Stimulated activated CD4-positive, alpha-beta T cell treated with anti-CD3 and anti-CD28 coated beads, Interleukin-4, amount 100 ng/mL, for 4 hours (primary cell): ENCODE results near the gene REPIN1.

ENCODE experiments used
- DNase-seq, 2 experiments: peaks; one replicate each; pipeline ENCODE4 v3.0.0-alpha.2; 2020

The REPIN1 gene

GRCh38 chr7:150397346-150398107, 28.9 kb downstream of the REPIN1 start:
- no peak for DNase-seq

GRCh38 chr7:150398108-150398964, 29.7 kb downstream of the REPIN1 start:
- DNase-seq = no peak

- no peak for DNase-seq
These were observed 30.3 kb downstream of the REPIN1 start for GRCh38 chr7:150398965-150399320.

GRCh38 chr7:150399421-150400007, 30.9 kb downstream of the REPIN1 start:
- no peak for DNase-seq

GRCh38 chr7:150400008-150400787, 31.6 kb downstream of the REPIN1 start:
- DNase-seq = no peak

- DNase-seq = no peak
These were observed 32.3 kb downstream of the REPIN1 start for GRCh38 chr7:150400788-150401423.

- DNase-seq = no peak
These were observed 32.8 kb downstream of the REPIN1 start for GRCh38 chr7:150401424-150401790.

- DNase-seq = no peak
These were observed 33.4 kb downstream of the REPIN1 start for GRCh38 chr7:150401861-150402631.

GRCh38 chr7:150402671-150403321, 34.2 kb downstream of the REPIN1 start:
- DNase-seq = no peak

- DNase-seq = no peak
These were observed 35.0 kb downstream of the REPIN1 start for GRCh38 chr7:150403376-150404171.

GRCh38 chr7:150404172-150404804, 35.7 kb downstream of the REPIN1 start:
- no peak for DNase-seq

GRCh38 chr7:150404805-150405583, 36.4 kb downstream of the REPIN1 start:
- peak; percentile 66 to 70 for DNase-seq

- DNase-seq = no peak
These were observed 37.1 kb downstream of the REPIN1 start for GRCh38 chr7:150405584-150406311.

- no peak for DNase-seq
These were observed 37.6 kb downstream of the REPIN1 start for GRCh38 chr7:150406312-150406566.

- DNase-seq = peak in 1 of 2 experiments; percentile 26
These were observed 38.2 kb downstream of the REPIN1 start for GRCh38 chr7:150406567-150407421.

GRCh38 chr7:150407588-150408392, 39.2 kb downstream of the REPIN1 start:
- no peak for DNase-seq
